HepG2 (cell line): ENCODE measurements around the gene ZMYND19. TPM values are rescaled to one million over a fixed set of nuclear protein-coding genes. Genes with fewer than 3 reads are reported as not detected.

Experiments
- CAMTA2 ChIP-seq: sonication (generic); formaldehyde crosslinking; IDR thresholded peaks from 2 replicates; pipeline ENCODE4 v1.4.0; 2020; ENCODE audit warnings: mild to moderate bottlenecking, missing genetic modification reagents, borderline replicate concordance
- GLI4 ChIP-seq: sonication (generic); formaldehyde crosslinking; IDR thresholded peaks from 2 replicates; pipeline ENCODE4 v1.5.1; 2020; ENCODE audit warnings: missing genetic modification reagents, mild to moderate bottlenecking, moderate library complexity, borderline replicate concordance
- NFKB2 ChIP-seq: sonication (generic); formaldehyde crosslinking; IDR thresholded peaks from 2 replicates; pipeline ENCODE4 v1.4.0; 2020; ENCODE audit warnings: missing genetic modification reagents, borderline replicate concordance
- POLR2A ChIP-seq, 2 experiments: IDR thresholded peaks; 2 replicates each; pipeline ENCODE4 v1.6.1; 2011; ENCODE audit warnings: low read depth in 2 of 2, low read length in 2 of 2, mild to moderate bottlenecking in 1 of 2, moderate library complexity in 1 of 2; ENCODE audit not compliant: insufficient read depth in 1 of 2
- UBTF ChIP-seq: sonication (generic); formaldehyde crosslinking; IDR thresholded peaks from 2 replicates; pipeline ENCODE4 v1.4.0; 2020; ENCODE audit warnings: mild to moderate bottlenecking, missing genetic modification reagents
- ZNF224 ChIP-seq: sonication (generic); formaldehyde crosslinking; IDR thresholded peaks from 2 replicates; pipeline ENCODE4 v1.5.0; 2020; ENCODE audit warnings: mild to moderate bottlenecking, missing genetic modification reagents
- ZNF331 ChIP-seq: sonication (generic); formaldehyde crosslinking; IDR thresholded peaks from 2 replicates; pipeline ENCODE4 v1.4.0; 2020; ENCODE audit warnings: missing genetic modification reagents
- ZNF563 ChIP-seq: sonication (generic); formaldehyde crosslinking; IDR thresholded peaks from 2 replicates; pipeline ENCODE4 v1.8.0; 2022; ENCODE audit warnings: mild to moderate bottlenecking, moderate library complexity, missing genetic modification reagents
- ZNF674 ChIP-seq: sonication (generic); formaldehyde crosslinking; IDR thresholded peaks from 2 replicates; pipeline ENCODE4 v1.5.0; 2020; ENCODE audit warnings: low read depth, mild to moderate bottlenecking, missing genetic modification reagents
- ZNF800 ChIP-seq: sonication (generic); formaldehyde crosslinking; IDR thresholded peaks from 2 replicates; pipeline ENCODE4 v1.4.0; 2020; ENCODE audit warnings: missing genetic modification reagents
- ZSCAN12 ChIP-seq: sonication (generic); formaldehyde crosslinking; IDR thresholded peaks from 2 replicates; pipeline ENCODE4 v1.9.0; 2021; ENCODE audit warnings: mild to moderate bottlenecking, missing genetic modification reagents
- polyA plus RNA-seq, 8 experiments: library from polyadenylated mRNA; depleted of rRNA in 3 of 8; stranded (reverse) in 7 of 8; unstranded in 1 of 8; fragments of >200 nt; fragmentation: Illumina TruSeq in 4 of 8; extraction: Trizol in 4 of 8; gene quantifications; 2 replicates each; pipeline versions ENCODE4 v1.2.1 to v1.2.3, GENCODE V29; 2011 to 2016; ENCODE audit warnings: low read depth in 4 of 8, missing spikeins in 1 of 8, mixed read lengths in 1 of 8; ENCODE audit not compliant: insufficient read depth in 1 of 8
- total RNA-seq, 5 experiments: library from RNA; depleted of rRNA; stranded (reverse); fragments of >200 nt; fragmentation: Illumina TruSeq; extraction: Trizol; gene quantifications; 2 replicates each; pipeline ENCODE4 v1.2.3, GENCODE V29; 2016; ENCODE audit warnings: low read depth in 1 of 5
- TF ChIP-seq, protein P1 (sequence below): sonication (generic); formaldehyde crosslinking; IDR thresholded peaks from 2 replicates; pipeline ENCODE4 v1.9.0; 2022; ENCODE audit warnings: missing genetic modification reagents, mild to moderate bottlenecking, borderline replicate concordance
- TF ChIP-seq, protein P2 (sequence below): sonication (generic); formaldehyde crosslinking; conservative IDR thresholded peaks from 2 replicates; pipeline ENCODE4 v1.8.0; 2022; ENCODE audit warnings: mild to moderate bottlenecking, moderate library complexity, missing genetic modification reagents
- TF ChIP-seq, protein P3 (sequence below): sonication (generic); formaldehyde crosslinking; IDR thresholded peaks from 2 replicates; pipeline ENCODE4 v1.4.0; 2020; ENCODE audit warnings: missing genetic modification reagents

ZMYND19 gene
- total and polyA plus RNA-seq, 2 of the 13 experiments (the other 11 are each of a cell fraction or from before 2014, with no cell fraction given): 21.3 to 38.7 TPM

DNA sequence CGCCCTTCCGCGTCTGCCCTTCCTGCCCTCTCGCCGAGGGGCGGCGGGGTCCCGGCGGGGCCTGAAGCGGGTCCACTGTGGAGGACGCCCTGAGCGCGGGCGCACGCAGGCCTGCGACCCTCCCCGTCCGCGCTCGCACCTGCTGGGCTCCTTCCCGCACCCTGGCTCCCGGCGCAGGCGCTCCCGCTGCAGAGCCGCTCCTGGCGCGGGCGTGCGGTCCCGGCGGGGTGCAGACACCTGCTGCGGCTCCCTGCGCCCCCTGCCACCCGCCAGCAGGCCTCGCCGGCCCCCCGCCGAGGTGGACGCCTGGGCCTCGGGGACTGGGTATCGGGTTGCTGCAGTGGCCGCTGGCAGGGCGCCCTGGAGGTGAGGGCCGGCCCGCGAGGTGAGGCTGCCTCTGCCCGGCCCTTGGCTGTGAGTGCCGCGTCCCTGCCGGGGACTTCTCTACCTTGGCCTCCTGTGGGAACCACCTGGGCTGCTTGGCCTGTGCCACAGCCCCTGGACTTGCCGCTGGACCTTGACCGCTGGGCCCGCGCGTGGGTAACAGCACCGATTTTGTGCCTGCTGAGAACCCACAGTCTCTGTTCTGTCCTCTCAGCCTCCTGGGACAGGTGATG lies 15.8 kb upstream of the ZMYND19 start (continued):
- peak; percentile 28; the same call in 1 of the 2 replicates for TF ChIP-seq ZNF800
- TF ChIP-seq, protein P1, sequence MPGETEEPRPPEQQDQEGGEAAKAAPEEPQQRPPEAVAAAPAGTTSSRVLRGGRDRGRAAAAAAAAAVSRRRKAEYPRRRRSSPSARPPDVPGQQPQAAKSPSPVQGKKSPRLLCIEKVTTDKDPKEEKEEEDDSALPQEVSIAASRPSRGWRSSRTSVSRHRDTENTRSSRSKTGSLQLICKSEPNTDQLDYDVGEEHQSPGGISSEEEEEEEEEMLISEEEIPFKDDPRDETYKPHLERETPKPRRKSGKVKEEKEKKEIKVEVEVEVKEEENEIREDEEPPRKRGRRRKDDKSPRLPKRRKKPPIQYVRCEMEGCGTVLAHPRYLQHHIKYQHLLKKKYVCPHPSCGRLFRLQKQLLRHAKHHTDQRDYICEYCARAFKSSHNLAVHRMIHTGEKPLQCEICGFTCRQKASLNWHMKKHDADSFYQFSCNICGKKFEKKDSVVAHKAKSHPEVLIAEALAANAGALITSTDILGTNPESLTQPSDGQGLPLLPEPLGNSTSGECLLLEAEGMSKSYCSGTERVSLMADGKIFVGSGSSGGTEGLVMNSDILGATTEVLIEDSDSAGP (CRISPR knock-in tag): peak; percentile 55; the same call in 1 of the 2 replicates
- TF ChIP-seq GLI4: no peak
- TF ChIP-seq POLR2A (IDR thresholded peaks at IDR 0.05; ENCODE audit: insufficient read depth in 1 of 2, low read depth in 2 of 2, low read length in 2 of 2): peak in 1 of 2 experiments; percentile 14; a peak in 1 of 4 replicates
- no peak for TF ChIP-seq ZNF331 (CRISPR knock-in tag)
- TF ChIP-seq CAMTA2 (CRISPR knock-in tag): no peak
- no peak for TF ChIP-seq ZSCAN12 (CRISPR knock-in tag)
- TF ChIP-seq, protein P2, sequence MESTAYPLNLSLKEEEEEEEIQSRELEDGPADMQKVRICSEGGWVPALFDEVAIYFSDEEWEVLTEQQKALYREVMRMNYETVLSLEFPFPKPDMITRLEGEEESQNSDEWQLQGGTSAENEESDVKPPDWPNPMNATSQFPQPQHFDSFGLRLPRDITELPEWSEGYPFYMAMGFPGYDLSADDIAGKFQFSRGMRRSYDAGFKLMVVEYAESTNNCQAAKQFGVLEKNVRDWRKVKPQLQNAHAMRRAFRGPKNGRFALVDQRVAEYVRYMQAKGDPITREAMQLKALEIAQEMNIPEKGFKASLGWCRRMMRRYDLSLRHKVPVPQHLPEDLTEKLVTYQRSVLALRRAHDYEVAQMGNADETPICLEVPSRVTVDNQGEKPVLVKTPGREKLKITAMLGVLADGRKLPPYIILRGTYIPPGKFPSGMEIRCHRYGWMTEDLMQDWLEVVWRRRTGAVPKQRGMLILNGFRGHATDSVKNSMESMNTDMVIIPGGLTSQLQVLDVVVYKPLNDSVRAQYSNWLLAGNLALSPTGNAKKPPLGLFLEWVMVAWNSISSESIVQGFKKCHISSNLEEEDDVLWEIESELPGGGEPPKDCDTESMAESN (CRISPR knock-in tag): peak; percentile 34; the same call in 1 of the 2 replicates
- TF ChIP-seq UBTF (CRISPR knock-in tag): peak; percentile 67; the same call in 1 of the 2 replicates
- TF ChIP-seq ZNF224 (CRISPR knock-in tag): no peak
- TF ChIP-seq ZNF563: peak; percentile 36; the same call in 1 of the 2 replicates
- TF ChIP-seq, protein P3, sequence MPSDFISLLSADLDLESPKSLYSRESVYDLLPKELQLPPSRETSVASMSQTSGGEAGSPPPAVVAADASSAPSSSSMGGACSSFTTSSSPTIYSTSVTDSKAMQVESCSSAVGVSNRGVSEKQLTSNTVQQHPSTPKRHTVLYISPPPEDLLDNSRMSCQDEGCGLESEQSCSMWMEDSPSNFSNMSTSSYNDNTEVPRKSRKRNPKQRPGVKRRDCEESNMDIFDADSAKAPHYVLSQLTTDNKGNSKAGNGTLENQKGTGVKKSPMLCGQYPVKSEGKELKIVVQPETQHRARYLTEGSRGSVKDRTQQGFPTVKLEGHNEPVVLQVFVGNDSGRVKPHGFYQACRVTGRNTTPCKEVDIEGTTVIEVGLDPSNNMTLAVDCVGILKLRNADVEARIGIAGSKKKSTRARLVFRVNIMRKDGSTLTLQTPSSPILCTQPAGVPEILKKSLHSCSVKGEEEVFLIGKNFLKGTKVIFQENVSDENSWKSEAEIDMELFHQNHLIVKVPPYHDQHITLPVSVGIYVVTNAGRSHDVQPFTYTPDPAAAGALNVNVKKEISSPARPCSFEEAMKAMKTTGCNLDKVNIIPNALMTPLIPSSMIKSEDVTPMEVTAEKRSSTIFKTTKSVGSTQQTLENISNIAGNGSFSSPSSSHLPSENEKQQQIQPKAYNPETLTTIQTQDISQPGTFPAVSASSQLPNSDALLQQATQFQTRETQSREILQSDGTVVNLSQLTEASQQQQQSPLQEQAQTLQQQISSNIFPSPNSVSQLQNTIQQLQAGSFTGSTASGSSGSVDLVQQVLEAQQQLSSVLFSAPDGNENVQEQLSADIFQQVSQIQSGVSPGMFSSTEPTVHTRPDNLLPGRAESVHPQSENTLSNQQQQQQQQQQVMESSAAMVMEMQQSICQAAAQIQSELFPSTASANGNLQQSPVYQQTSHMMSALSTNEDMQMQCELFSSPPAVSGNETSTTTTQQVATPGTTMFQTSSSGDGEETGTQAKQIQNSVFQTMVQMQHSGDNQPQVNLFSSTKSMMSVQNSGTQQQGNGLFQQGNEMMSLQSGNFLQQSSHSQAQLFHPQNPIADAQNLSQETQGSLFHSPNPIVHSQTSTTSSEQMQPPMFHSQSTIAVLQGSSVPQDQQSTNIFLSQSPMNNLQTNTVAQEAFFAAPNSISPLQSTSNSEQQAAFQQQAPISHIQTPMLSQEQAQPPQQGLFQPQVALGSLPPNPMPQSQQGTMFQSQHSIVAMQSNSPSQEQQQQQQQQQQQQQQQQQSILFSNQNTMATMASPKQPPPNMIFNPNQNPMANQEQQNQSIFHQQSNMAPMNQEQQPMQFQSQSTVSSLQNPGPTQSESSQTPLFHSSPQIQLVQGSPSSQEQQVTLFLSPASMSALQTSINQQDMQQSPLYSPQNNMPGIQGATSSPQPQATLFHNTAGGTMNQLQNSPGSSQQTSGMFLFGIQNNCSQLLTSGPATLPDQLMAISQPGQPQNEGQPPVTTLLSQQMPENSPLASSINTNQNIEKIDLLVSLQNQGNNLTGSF (CRISPR knock-in tag): peak; percentile 67
- TF ChIP-seq ZNF674: no peak
- no peak for TF ChIP-seq NFKB2 (CRISPR knock-in tag)
